NCI-H446 (cell line): ENCODE measurements around the gene FGFR2.

ENCODE experiments used
- DNase-seq, 2 experiments: peaks; one replicate each; lab custom pipeline; 2025; lab: John Stamatoyannopoulos, UW

FGFR2 gene

DNA sequence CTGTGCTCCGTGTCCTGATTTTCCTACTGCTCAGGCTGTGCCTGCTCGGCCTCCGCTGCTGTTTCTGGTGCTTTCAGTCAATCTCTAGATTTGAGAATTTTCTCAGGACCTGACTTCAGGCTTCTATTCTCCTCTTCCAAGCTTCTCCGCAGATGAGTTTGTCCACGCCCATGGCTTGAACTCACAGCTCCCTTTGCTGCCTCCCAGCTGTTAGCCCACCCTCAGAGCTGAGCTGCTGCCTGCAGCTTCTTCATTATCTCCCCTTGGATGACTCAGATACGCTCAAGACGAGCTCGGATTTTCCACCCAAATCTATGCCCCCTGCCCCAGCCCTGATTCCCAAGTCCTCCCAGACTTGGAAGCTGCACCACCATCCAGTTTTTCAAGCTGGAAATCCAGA is 104.7 kb downstream of the FGFR2 start:
- no peak for DNase-seq

DNA sequence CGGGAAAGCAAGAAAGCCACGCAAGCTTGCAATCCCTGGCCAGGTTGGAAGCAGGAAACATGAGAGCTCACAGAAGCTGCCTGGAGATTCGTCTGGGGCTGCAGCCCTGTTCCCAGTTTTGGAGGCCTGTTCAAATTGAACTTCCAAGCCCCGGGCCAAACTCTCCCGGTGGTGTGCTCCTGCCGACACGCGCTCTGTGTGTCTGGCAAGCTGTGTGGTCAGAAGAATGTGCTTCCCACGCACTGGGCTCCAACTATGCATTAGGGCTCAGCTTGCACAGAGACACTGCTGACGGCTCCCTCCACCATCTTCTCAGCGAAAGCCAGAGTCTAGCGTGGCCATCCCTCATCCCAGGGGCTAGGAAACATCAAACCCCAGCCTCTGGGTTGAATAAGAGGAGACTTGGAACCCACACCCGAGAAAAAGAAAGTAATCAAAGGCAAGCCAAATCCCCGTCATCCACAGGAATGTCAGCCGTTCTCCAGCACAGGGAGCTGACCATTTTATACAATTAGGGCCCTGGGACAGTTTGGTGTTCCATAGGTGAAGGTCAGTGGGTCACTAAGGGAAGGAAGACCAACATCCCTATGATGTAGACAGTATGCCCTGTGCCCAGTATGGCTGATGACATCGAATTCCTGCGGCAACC is 107.2 kb downstream of the FGFR2 start:
- DNase-seq: no peak

DNA sequence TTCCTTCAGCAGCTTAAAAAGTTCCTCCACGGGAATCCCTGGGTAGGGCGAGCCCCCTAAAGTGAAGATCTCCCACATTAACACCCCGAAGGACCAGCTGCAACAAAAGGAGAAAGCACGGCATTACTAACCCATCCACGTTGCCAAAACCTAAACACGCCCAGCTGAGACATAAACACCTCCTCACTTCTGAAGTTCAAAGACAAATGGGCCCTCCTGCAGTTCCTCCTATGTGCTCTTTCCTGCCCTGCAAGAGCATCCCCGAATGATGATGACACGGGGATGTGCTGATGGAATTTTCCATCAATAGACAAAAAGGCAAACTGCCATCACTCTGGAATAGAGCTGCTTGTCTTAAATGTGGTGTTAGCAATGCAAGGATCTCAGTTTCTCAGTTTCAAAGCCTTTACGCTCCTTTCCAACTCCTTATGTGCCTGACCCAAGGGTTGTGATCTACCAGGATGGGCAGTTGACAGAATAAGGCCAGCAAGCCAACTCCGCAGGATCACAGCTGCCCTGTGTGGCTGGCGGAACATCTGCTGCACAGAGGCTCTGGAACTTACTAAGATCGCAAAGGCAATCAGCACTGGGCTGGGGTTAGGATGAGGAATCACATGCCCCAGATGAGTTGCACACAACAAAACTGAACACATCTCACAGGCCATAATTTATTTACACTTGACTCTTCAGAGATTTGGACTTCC is 112.7 kb downstream of the FGFR2 start:
- DNase-seq: no peak

DNA sequence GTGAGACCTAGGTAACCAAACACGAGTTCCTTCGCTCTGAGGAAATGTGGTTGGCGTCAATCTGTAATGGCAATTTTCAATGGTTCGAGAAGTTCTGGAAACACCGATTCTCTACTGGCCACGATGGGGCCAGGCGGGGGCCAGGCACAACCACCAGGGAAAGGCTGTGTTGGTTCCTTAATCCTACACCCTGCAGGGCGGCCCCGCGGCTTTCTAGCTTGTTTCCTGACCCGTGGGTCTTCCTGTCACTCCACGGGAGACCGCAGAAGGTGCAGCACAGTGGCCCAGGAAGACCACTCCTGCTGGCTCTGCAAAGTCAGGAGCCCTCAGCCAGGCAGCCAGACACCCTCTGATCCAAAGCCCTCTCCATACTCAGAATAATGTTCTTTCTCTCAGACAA is 113.4 kb downstream of the FGFR2 start:
- DNase-seq: no peak

GRCh38 chr10:121484401-121484800 is 113.8 kb downstream of the FGFR2 start:
- no peak for DNase-seq

- DNase-seq: no peak
Measured at GRCh38 chr10:121481180-121481579, 117.1 kb downstream of the FGFR2 start.

DNA sequence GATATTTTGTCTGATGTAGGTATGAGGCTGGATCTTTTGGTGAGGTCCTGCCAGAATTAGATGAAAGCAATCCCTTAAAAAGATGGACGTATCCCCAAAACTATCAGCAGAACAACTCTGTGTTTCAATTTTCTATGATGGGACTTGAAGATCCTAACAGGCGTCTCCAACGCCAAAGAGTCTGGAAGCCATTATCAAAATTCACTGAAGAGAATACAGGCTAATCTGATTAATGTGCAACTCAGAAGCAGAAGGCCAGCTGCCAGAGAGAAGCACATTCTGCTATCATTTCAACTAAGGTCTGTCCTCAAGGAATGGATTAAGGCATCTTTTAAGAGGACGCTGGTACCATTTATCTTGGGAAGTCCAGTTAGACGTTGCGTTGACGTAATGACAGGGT is 119.7 kb downstream of the FGFR2 start:
- DNase-seq: no peak

- no peak for DNase-seq
Measured at GRCh38 chr10:121469797-121470606, 128.2 kb downstream of the FGFR2 start.

GRCh38 chr10:121468726-121469125 is 129.5 kb downstream of the FGFR2 start:
- DNase-seq: no peak

DNA sequence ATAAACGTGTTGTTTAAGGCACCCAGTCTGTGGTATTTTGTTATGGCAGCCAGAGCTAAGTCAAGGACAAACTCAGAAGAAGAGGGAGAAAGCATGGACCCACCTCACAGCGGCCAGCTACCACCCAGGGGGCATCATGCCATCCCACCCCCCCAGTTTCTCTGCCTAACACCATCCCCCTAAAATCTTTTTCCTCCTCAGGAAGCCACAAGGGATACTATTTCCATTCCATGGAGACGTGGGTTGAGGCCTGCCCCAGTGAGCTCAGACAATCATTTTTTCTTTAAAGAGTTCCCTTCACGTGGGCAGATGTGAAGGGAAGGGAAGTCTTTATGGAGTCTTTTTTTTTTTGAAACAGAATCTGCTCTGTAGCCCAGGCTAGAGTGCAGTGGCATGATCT is 131.8 kb downstream of the FGFR2 start:
- DNase-seq: no peak

GRCh38 chr10:121465215-121465614 is 133.0 kb downstream of the FGFR2 start:
- no peak for DNase-seq

DNA sequence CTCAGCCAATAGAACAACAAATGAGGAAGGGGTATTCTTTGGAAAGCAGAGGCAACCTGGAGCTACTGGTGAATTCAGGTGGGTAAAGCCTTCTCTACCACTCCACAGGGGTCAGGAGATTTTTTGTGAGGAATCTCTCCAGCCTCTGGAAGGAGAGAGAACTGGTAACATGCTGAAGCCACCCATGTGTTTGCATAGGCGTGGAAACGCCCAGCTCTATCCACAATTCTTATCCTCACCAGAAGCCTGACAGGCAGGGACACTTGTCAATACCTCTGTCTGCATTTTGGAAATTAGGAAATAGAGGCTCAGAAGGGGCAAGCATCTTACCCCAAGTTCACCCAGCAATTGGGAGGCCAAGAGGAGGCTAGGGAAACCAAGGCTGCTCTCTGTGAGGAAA is 133.7 kb downstream of the FGFR2 start:
- DNase-seq: no peak

DNA sequence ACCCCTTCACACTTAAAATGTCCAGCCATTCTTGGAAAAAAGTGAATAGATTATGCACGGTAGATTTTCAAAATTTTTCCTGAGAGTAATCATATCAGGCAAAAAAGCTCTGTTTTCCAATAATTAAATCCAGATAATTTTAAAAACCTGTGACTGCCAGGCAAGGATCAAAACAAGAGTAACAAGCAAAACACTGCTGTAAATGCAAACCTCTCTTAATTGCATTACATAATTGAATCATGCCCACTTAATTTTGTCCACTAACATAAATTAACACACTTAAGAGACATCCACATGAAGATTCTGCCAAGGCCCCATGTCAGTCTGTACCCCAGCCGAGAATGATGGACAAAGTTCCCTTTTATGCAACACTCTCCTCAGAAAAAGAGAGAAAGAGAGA is 135.3 kb downstream of the FGFR2 start:
- no peak for DNase-seq

GRCh38 chr10:121462281-121462680 is 136.0 kb downstream of the FGFR2 start:
- DNase-seq: no peak

DNA sequence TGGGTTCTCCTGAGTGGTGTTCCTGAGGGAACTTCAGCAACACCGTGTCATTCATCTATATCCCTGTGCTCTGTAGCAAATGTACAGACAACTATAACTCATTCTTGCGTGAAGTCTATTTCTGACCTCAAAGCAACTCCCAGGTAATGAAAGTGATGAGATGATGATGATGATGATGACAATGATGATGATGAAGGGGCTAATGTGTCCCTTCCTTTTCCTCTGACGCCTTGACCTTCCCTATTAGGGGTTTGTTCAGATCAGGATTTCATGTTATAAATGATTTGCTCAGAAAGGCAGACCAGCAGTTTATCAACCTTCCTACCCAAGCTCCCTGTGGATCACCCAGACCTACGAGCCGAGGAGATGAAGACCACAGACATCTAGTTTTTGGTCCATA is 136.9 kb downstream of the FGFR2 start:
- no peak for DNase-seq

- no peak for DNase-seq
Measured at GRCh38 chr10:121460733-121461132, 137.5 kb downstream of the FGFR2 start.

GRCh38 chr10:121459622-121460453 is 138.4 kb downstream of the FGFR2 start:
- no peak for DNase-seq

GRCh38 chr10:121459279-121459621 is 139.0 kb downstream of the FGFR2 start:
- no peak for DNase-seq

GRCh38 chr10:121457729-121458128 is 140.5 kb downstream of the FGFR2 start:
- no peak for DNase-seq

- DNase-seq: no peak
Measured at GRCh38 chr10:121455377-121455776, 142.9 kb downstream of the FGFR2 start.

DNA sequence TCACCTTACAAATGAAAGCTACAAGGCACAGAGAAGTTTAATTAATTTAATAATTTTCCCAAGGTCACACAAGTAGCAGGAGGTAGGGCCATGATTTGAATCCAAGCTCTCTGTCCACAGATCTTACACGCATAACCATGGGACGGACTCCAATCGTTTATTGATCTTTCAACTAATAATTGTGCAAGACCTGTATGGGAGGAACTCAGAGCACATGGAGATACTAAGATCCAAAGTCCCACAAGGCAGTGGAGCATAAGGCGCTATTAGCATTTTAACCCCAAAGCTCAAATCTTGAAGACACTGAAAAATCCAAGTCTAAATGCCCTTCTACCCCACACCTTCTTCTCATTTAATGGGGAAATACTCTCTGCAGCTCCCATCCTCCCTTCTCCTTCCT is 143.5 kb downstream of the FGFR2 start:
- DNase-seq: no peak

DNA sequence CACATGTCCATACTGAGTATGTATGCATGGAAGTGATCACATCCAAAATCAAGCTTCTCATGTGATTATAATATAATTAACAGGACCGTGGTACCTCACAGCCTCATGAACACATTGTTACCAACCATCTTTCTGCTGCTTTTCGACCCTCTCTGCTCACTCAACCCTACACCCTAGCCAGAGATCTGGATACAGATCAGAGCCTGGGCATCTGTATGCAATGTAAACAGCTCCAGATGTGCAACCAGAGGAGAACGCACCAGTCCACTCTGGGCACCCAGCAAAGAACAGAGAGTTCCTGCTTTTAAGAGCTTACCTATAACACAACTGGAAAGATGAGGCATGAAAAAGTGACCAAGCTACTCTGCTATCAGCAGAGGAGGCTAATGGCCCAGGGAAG is 145.1 kb downstream of the FGFR2 start:
- no peak for DNase-seq
